Stimulated activated effector memory CD8-positive, alpha-beta T cell treated with anti-CD3 and anti-CD28 coated beads, Interleukin-12 subunit alpha, Interleukin-12 subunit beta, amount 100 ng/mL, for 72 hours (primary cell): ENCODE measurements around the gene ZNF618.

Experiments
- ATAC-seq: fragments of 150-1000 bp; cut with Tn5 transposase; 2 replicates; pipeline ENCODE4 v1.10.0; 2021
- DNase-seq, 2 donors: peaks; one replicate each; pipeline ENCODE4 v3.0.0; 2021 to 2022; ENCODE audit warnings: low spot score in 2 of 2
- H3K27ac Mint-ChIP-seq: one replicate; pipeline ENCODE4 v1.8.0; 2022; ENCODE audit warnings: mild to moderate bottlenecking, mixed read lengths
- H3K36me3 Mint-ChIP-seq: one replicate; pipeline ENCODE4 v1.8.0; 2022; ENCODE audit warnings: mild to moderate bottlenecking, mixed read lengths
- H3K4me1 Mint-ChIP-seq: one replicate; pipeline ENCODE4 v1.8.0; 2022; ENCODE audit warnings: mixed read lengths
- H3K4me3 Mint-ChIP-seq: one replicate; pipeline ENCODE4 v1.8.0; 2022; ENCODE audit warnings: mild to moderate bottlenecking, mixed read lengths
- H3K9me3 Mint-ChIP-seq: one replicate; pipeline ENCODE4 v1.8.0; 2022; ENCODE audit warnings: mixed read lengths

The ZNF618 gene

GRCh38 chr9:113894166-113894565, 18.1 kb downstream of the ZNF618 start:
- no peaks in the 10 kb centered on the region for H3K36me3 Mint-ChIP-seq
- no peak for ATAC-seq
- no peak overlapping the region for H3K27ac Mint-ChIP-seq
- H3K4me3 Mint-ChIP-seq, result no peak overlapping the region
- H3K9me3 Mint-ChIP-seq, result no peaks in the 10 kb centered on the region
- H3K4me1 Mint-ChIP-seq, result no peaks in the 10 kb centered on the region
- no peak for DNase-seq

DNA sequence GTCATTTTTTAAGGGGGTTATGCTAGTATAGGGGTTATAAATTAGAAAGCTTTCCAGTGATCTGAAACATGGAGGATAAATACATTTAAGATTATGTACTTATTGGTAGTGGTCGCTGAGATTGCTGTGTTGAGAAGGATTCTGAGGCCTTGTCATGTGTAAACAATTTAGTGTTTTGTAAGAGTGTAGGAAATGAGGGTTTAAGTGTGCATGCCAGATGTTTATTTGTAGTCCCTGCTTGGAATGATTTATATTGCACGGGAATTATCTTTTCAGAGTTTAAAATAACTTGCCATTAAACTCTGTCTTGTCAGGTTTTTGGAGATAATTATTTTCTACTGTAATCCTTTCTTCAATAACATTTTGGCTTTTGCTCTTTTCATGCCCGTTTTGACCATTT, 19.4 kb downstream of the ZNF618 start:
- Mint-ChIP-seq H3K36me3 (no peaks in the 10 kb centered on the region), H3K9me3 (no peaks in the 10 kb centered on the region), H3K4me1 (no peaks in the 10 kb centered on the region), H3K4me3 (no peak overlapping the region), H3K27ac (no peak overlapping the region)
- DNase-seq (no peak), ATAC-seq (no peak)

- Mint-ChIP-seq H3K9me3 (no peaks in the 10 kb centered on the region), H3K4me1 (no peaks in the 10 kb centered on the region), H3K27ac (no peak overlapping the region), H3K36me3 (no peaks in the 10 kb centered on the region), H3K4me3 (no peak overlapping the region)
- ATAC-seq (no peak), DNase-seq (no peak)
Measured at GRCh38 chr9:113896713-113897112, 20.6 kb downstream of the ZNF618 start.

GRCh38 chr9:113898151-113898550, 22.0 kb downstream of the ZNF618 start:
- no peaks in the 10 kb centered on the region for H3K4me1 Mint-ChIP-seq
- ATAC-seq (no peak), DNase-seq (no peak)
- no peak overlapping the region for H3K4me3 Mint-ChIP-seq
- H3K36me3 Mint-ChIP-seq, result no peaks in the 10 kb centered on the region
- no peaks in the 10 kb centered on the region for H3K9me3 Mint-ChIP-seq
- H3K27ac Mint-ChIP-seq, result no peak overlapping the region

- DNase-seq (peak in 1 of 2 donors; percentile 4), ATAC-seq (no peak)
- no peak overlapping the region for H3K4me3 Mint-ChIP-seq
- H3K4me1 Mint-ChIP-seq, result no peaks in the 10 kb centered on the region
- H3K9me3 Mint-ChIP-seq, result peaks cover under 1% of the 10 kb centered on the region
- no peaks in the 10 kb centered on the region for H3K36me3 Mint-ChIP-seq
- H3K27ac Mint-ChIP-seq, result no peak overlapping the region
Measured at GRCh38 chr9:113898596-113898995, 22.5 kb downstream of the ZNF618 start.

GRCh38 chr9:113899205-113899604, 23.1 kb downstream of the ZNF618 start:
- H3K36me3 Mint-ChIP-seq, result no peaks in the 10 kb centered on the region
- no peak overlapping the region for H3K4me3 Mint-ChIP-seq
- no peak for ATAC-seq
- no peak for DNase-seq
- H3K9me3 Mint-ChIP-seq, result peaks cover 5% of the 10 kb centered on the region
- no peak overlapping the region for H3K27ac Mint-ChIP-seq
- no peaks in the 10 kb centered on the region for H3K4me1 Mint-ChIP-seq

- H3K4me3 Mint-ChIP-seq, result no peak overlapping the region
- DNase-seq (peak in 1 of 2 donors; percentile 8), ATAC-seq (no peak)
- no peaks in the 10 kb centered on the region for H3K4me1 Mint-ChIP-seq
- no peaks in the 10 kb centered on the region for H3K36me3 Mint-ChIP-seq
- H3K27ac Mint-ChIP-seq, result no peak overlapping the region
- H3K9me3 Mint-ChIP-seq, result peaks cover 5% of the 10 kb centered on the region
Measured at GRCh38 chr9:113901221-113901688, 25.1 kb downstream of the ZNF618 start.

GRCh38 chr9:113903514-113904077, 27.5 kb downstream of the ZNF618 start:
- no peaks in the 10 kb centered on the region for H3K36me3 Mint-ChIP-seq
- no peak overlapping the region for H3K4me3 Mint-ChIP-seq
- no peaks in the 10 kb centered on the region for H3K4me1 Mint-ChIP-seq
- H3K9me3 Mint-ChIP-seq, result peaks cover 5% of the 10 kb centered on the region
- no peak for ATAC-seq
- H3K27ac Mint-ChIP-seq, result no peak overlapping the region
- DNase-seq, result no peak

DNA sequence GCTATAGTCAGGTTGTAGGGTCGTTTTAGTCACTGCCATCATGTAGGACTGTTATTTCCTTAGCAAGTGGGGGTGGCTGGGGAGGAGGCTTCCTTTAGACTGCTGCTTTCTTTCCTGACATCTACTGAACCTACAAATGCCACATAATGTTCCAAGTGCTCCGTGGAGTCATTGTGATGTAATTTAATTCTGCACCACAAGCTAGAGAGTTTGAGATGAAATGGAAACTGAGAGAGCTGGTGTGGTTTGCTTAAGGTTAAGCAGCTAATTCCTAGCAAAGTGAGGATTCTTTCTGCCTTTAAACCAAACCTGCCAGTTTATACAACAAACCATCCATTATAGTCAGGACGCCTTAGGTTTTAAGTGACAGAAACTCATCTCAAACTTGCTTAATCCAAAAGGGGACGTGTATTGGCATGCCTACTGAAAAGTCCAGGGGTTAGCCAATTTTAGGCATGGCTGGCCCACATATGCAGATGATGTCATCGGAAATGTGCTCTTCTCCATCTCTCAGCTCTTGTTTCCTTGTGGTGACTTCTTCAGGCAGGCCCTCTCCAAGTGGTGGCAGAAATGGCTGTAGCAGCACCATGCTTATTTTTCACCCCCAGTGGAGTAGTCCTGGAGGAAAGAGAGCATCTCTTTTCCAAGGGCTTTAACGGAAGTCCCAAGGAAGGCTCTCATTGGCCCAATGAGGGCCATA, 30.5 kb downstream of the ZNF618 start:
- DNase-seq (peak in 1 of 2 donors; percentile 6), ATAC-seq (no peak)
- H3K4me1 Mint-ChIP-seq, result no peaks in the 10 kb centered on the region
- H3K27ac Mint-ChIP-seq, result no peak overlapping the region
- no peak overlapping the region for H3K4me3 Mint-ChIP-seq
- no peaks in the 10 kb centered on the region for H3K36me3 Mint-ChIP-seq
- peaks cover 5% of the 10 kb centered on the region for H3K9me3 Mint-ChIP-seq

GRCh38 chr9:113907282-113907681, 31.2 kb downstream of the ZNF618 start:
- no peaks in the 10 kb centered on the region for H3K36me3 Mint-ChIP-seq
- no peak overlapping the region for H3K27ac Mint-ChIP-seq
- H3K4me3 Mint-ChIP-seq, result no peak overlapping the region
- ATAC-seq (no peak), DNase-seq (peak in 1 of 2 donors; percentile 38)
- no peaks in the 10 kb centered on the region for H3K4me1 Mint-ChIP-seq
- peaks cover 5% of the 10 kb centered on the region for H3K9me3 Mint-ChIP-seq

DNA sequence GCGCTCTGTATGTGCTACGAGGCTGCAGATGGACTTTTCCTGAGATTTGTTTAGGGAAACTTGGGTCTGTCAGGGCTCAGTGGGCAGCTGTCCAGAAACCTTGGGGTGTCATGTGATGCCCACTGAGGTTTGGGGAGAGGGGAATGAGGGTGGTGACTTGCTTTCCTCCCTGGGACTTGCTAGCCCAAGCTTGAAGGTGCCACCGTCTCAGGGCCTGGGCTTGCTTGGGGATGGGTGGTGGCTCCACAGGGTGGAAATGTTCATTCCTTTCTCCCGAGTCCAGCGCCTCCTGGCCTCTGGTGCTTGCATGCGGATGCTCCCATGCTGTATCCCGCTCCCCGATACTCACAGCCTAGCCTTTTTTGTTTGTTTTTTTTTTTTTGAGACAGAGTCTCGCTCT, 33.3 kb downstream of the ZNF618 start:
- Mint-ChIP-seq H3K27ac (no peak overlapping the region), H3K9me3 (no peaks in the 10 kb centered on the region), H3K4me1 (no peaks in the 10 kb centered on the region), H3K36me3 (no peaks in the 10 kb centered on the region), H3K4me3 (no peak overlapping the region)
- DNase-seq, result no peak
- ATAC-seq, result no peak

DNA sequence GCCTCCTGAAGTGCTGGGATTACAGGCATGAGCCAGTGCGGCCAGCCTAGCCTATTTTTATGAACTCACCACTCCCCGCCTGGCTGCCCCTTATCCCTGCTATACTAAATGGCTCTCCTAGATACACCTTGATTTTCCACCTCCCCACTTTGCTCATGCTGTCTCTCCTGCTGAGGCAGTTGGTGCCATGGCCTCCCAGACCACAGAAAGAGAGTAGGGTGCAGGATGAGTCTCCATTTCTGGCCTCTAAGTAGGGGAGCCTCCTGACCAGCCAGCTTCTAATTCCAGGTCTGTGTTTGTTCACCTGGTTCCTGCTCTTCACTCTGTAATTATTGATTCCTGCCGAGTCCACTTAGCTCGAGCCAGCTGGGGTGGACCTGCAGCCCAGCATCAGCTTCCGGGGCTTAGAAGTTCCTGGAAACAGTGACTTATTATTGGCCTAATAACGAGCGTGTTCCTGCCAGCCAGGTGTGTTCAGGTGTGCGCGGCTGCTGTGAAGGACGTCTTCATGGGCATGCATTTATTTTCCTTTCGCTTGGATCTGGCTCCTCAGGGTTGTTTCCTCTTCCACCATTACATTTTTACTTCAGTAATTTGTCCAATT, 34.0 kb downstream of the ZNF618 start:
- no peak for ATAC-seq
- no peak overlapping the region for H3K4me3 Mint-ChIP-seq
- H3K4me1 Mint-ChIP-seq, result no peaks in the 10 kb centered on the region

DNA sequence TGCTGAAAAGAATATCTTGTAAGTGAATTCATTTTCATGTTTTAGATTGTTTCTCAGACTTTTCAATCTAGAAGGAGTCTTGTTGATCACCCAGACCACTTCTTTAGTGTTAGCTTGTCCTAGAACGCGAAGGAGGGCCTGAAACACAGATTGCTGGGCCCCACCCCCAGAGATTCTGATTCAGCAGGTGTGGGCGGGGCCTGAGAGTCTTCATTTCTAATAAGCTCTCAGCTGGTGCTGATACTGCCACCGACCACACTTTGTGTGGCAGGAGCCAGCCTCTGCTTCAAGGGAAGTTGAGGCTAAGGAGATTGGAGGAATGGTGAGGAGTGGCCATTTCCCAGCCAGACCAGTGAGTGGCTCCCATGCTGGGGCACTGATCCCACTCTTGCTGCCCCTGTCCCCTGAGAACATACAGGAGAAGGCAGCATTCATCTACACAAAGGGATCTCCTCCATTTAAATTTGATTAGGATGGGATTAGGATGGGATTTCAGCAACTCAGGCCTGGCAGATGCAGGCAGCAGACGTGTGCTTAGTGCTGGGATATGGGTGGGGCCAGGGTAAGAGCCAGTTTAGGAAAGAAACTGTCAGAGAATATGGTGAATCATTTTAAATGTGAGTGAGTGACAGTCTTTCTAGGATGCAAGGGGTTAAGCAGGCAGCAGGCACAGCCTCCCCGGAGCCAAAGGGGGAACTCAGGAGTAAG, 35.9 kb downstream of the ZNF618 start:
- DNase-seq (peak in 1 of 2 donors; percentile 28), ATAC-seq (no peak)
- no peaks in the 10 kb centered on the region for H3K36me3 Mint-ChIP-seq
- no peaks in the 10 kb centered on the region for H3K9me3 Mint-ChIP-seq
- no peak overlapping the region for H3K4me3 Mint-ChIP-seq
- no peaks in the 10 kb centered on the region for H3K4me1 Mint-ChIP-seq
- no peak overlapping the region for H3K27ac Mint-ChIP-seq

More for the DNA sequence above, 34.0 kb downstream of the ZNF618 start:
- peak in 1 of 2 donors; percentile 26 for DNase-seq
- H3K36me3 Mint-ChIP-seq, result no peaks in the 10 kb centered on the region
- no peaks in the 10 kb centered on the region for H3K9me3 Mint-ChIP-seq
- no peak overlapping the region for H3K27ac Mint-ChIP-seq

- H3K4me1 Mint-ChIP-seq, result no peaks in the 10 kb centered on the region
- no peaks in the 10 kb centered on the region for H3K9me3 Mint-ChIP-seq
- no peak overlapping the region for H3K4me3 Mint-ChIP-seq
- no peak for ATAC-seq
- DNase-seq, result peak in 1 of 2 donors; percentile 25
- H3K36me3 Mint-ChIP-seq, result no peaks in the 10 kb centered on the region
- no peak overlapping the region for H3K27ac Mint-ChIP-seq
Measured at GRCh38 chr9:113912816-113913215, 36.7 kb downstream of the ZNF618 start.

DNA sequence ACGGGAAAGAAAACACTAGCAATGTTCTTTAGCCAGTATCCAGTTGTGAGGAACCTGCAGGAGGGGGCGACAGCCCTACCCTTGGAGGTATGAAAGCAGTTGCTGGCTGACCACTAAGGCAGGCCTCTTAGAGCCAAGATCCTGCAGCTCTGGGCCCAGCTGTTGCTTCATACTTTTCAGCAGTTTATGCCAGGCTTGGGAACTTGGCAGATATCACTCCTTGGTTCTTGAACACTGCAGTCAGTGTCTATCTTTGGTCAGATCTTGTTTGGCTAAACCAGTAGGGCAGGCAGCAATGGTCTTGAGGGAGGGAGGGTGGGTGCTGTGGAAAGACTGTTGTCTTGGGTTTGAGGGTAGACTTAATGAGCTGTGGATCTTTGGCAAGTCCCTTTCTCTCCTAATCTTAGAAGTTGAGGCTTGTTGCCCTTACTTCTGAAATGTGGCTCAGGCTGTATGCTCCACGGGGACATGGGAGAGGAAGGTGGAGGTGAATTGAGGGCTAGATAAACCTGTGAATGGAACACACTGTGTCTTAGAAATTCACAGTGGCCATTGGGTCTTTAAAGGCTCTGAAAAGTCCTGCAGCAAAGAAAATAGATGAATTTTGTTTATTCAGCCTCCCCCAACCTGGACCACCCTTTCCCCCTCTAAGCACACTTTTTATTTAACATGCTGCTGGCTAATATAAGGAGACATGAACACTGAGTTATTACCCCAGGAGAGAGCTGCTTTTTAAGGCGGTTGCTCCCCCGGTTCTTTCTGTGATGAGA, 37.5 kb downstream of the ZNF618 start:
- H3K9me3 Mint-ChIP-seq, result no peaks in the 10 kb centered on the region
- peak in 1 of 2 donors; percentile 23 for DNase-seq
- H3K4me1 Mint-ChIP-seq, result no peaks in the 10 kb centered on the region
- H3K4me3 Mint-ChIP-seq, result no peak overlapping the region
- H3K36me3 Mint-ChIP-seq, result no peaks in the 10 kb centered on the region
- no peak for ATAC-seq
- no peak overlapping the region for H3K27ac Mint-ChIP-seq
